PFSK-1 (cell line): ENCODE data around the gene FETUB.

Experiments
- FOXP2 ChIP-seq: optimal IDR thresholded peaks from 2 replicates; pipeline ENCODE3; 2011; ENCODE audit warnings: borderline replicate concordance, control low read depth, inconsistent platforms; ENCODE audit not compliant: insufficient read depth; ENCODE audit errors: extremely low read length, extremely low read depth
- POLR2AphosphoS5 ChIP-seq: IDR thresholded peaks from 2 replicates; pipeline ENCODE4 v1.6.1; 2012; ENCODE audit warnings: low read depth, mild to moderate bottlenecking, control low read depth, low read length, moderate library complexity
- TAF1 ChIP-seq: IDR thresholded peaks from 2 replicates; pipeline ENCODE4 v1.6.1; 2012; ENCODE audit warnings: low read length, control low read depth, borderline replicate concordance; ENCODE audit not compliant: insufficient read depth

- TF ChIP-seq FOXP2 (no peak), POLR2AphosphoS5 (no peak), TAF1 (no peak)
These were observed 4.5 kb downstream of the FETUB start for GRCh38 chr3:186644683-186645082.
